ACC112 (cell line): ENCODE results near the gene JUN.

Experiments
- H2AFZ ChIP-seq: fragments of 200-600 bp; sonication (generic); one replicate; pipeline ENCODE4 v1.6.0; 2017; ENCODE audit warnings: antibody characterized with exemption, low read length; ENCODE audit not compliant: unreplicated experiment
- H3K27ac ChIP-seq: fragments of 200-600 bp; sonication (generic); 2 replicates; pipeline ENCODE4 v1.5.1; 2014; ENCODE audit warnings: low read depth, mild to moderate bottlenecking, antibody characterized with exemption, low read length, moderate library complexity
- H3K27me3 ChIP-seq: fragments of 200-600 bp; sonication (generic); 2 replicates; pipeline ENCODE4 v1.6.1; 2014; ENCODE audit warnings: mild to moderate bottlenecking, antibody characterized with exemption, low read length, moderate library complexity, mixed read lengths; ENCODE audit not compliant: insufficient read depth
- H3K36me3 ChIP-seq: fragments of 200-600 bp; sonication (generic); 2 replicates; pipeline ENCODE4 v1.6.1; 2016; ENCODE audit warnings: mild to moderate bottlenecking, antibody characterized with exemption, low read length, moderate library complexity, mixed read lengths; ENCODE audit not compliant: insufficient read depth
- H3K4me1 ChIP-seq: fragments of 200-600 bp; sonication (generic); one replicate; pipeline ENCODE4 v1.6.1; 2016; ENCODE audit warnings: low read length, mixed read lengths; ENCODE audit not compliant: insufficient read depth, unreplicated experiment, control insufficient read depth
- H3K4me3 ChIP-seq: fragments of 200-600 bp; sonication (generic); 2 replicates; pipeline ENCODE4 v1.5.1; 2014; ENCODE audit warnings: mild to moderate bottlenecking, low read depth, low read length
- H3K79me2 ChIP-seq: fragments of 200-600 bp; sonication (generic); one replicate; pipeline ENCODE4 v1.6.0; 2016; ENCODE audit warnings: low read length; ENCODE audit not compliant: control insufficient read depth, unreplicated experiment, insufficient read depth

The JUN gene

DNA sequence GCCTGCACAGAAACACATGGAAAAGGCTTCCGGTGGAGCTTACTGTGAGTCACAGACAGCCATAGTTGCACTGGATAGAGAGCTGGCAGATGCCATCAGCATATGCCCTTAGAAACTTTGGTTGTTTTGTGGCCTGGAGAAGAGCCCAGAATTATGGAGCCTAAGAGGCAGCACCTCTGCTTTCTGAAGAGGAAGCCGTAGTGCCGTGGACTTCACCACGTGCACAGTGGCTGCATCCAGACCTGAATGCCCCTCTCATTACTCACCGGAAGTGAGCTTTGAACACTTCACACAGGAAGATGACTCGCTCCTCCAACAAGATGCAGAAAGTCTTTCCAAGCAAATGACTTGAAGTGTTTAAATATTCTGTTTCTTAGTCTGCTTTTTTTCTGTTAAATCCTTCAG is 28.4 kb downstream of the JUN start:
- Histone ChIP-seq H3K27me3 (no peaks in the 10 kb centered on the region), H3K36me3 (no peaks in the 10 kb centered on the region), H3K79me2 (no peaks in the 10 kb centered on the region), H2AFZ (peak overlapping the region; percentile 32), H3K4me3 (peak overlapping the region; percentile 50; the same call in 1 of the 2 replicates), H3K4me1 (peaks cover 47% of the 10 kb centered on the region), H3K27ac (peak overlapping the region; percentile 88)

- H2AFZ ChIP-seq = peak overlapping the region; percentile 3
- H3K4me1 ChIP-seq = peaks cover 49% of the 10 kb centered on the region
- no peaks in the 10 kb centered on the region for H3K36me3 ChIP-seq
- no peak overlapping the region for H3K4me3 ChIP-seq
- peak overlapping the region; percentile 88 for H3K27ac ChIP-seq
- H3K27me3 ChIP-seq = no peaks in the 10 kb centered on the region
- H3K79me2 ChIP-seq = no peaks in the 10 kb centered on the region
Observed at GRCh38 chr1:58754683-58755467, 29.0 kb downstream of the JUN start.

DNA sequence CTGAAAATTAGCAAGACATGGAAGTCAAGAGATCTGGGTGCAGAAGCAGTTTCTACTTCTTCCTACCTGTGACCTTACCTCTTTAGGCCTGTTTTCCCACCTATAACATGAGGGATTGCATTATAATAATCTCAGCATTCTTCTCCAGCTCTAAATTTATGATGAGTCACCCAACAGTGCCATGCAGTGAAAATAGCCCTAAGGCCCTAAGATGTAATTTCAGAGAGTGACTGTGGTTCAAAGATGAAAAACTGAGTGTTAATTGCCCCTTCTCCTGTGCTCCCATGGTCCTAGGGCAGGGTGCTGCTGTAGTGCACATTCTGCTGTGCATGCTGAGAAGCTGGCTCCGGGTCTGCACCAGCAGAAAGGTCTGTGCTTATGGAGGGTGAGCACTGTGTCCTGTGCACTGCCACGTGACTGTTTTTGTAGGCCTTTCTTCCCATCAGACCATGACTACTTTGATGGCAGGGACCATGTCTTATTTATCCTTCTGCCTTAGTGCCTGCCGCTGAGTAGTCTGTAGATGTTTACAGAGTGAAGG is 29.7 kb downstream of the JUN start:
- H3K4me3 ChIP-seq = no peak overlapping the region
- peaks cover 55% of the 10 kb centered on the region for H3K4me1 ChIP-seq
- H3K36me3 ChIP-seq = no peaks in the 10 kb centered on the region
- no peaks in the 10 kb centered on the region for H3K27me3 ChIP-seq
- no peak overlapping the region for H2AFZ ChIP-seq
- no peaks in the 10 kb centered on the region for H3K79me2 ChIP-seq
- H3K27ac ChIP-seq = peak overlapping the region; percentile 88

DNA sequence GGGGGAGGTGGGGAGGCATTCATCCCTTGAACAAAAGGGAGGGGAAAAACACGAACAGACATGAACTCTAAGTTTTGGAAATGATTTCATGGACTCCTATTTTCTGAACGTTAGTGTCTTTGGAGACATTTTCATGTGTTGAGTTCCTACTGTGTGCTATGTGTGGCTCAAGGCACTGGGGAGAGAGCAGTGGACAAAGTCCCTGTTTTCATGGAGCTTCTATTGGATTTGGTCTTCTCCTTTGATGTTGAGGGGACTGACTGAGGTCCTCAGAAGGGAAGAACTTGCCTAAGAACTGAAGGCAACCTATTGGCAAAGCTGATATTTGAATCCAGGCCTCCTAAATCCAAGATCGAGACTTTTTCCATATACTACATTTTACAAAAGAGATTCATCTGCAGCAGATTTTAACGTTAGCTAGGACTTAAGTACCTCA is 30.4 kb downstream of the JUN start:
- H3K4me3 ChIP-seq = no peak overlapping the region
- peaks cover 55% of the 10 kb centered on the region for H3K4me1 ChIP-seq
- no peaks in the 10 kb centered on the region for H3K79me2 ChIP-seq
- H2AFZ ChIP-seq = no peak overlapping the region
- H3K27me3 ChIP-seq = no peaks in the 10 kb centered on the region
- H3K27ac ChIP-seq = peak overlapping the region; percentile 88
- H3K36me3 ChIP-seq = no peaks in the 10 kb centered on the region

DNA sequence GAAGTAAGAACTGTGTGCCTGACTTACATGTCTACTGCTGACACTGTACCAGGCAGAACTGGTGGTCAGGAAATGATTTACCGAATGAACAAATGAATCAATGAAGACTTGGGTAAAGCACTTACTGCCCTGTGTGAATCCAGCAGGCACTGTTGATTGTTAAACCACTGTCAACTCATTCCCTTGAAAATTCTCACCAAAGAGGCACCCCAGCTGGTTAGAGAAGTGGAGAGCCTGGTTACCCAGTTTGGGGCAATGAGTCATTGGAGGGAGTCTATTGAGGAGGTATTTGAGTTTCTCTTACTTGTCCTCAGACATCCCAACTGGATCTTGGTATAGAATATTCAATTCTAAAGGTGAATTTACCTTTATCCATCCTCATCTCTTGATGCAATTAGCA is 34.2 kb downstream of the JUN start:
- Histone ChIP-seq H3K79me2 (no peaks in the 10 kb centered on the region), H3K4me1 (peaks cover 53% of the 10 kb centered on the region), H3K27ac (no peak overlapping the region), H3K4me3 (no peak overlapping the region), H3K36me3 (no peaks in the 10 kb centered on the region), H2AFZ (no peak overlapping the region), H3K27me3 (no peaks in the 10 kb centered on the region)

DNA sequence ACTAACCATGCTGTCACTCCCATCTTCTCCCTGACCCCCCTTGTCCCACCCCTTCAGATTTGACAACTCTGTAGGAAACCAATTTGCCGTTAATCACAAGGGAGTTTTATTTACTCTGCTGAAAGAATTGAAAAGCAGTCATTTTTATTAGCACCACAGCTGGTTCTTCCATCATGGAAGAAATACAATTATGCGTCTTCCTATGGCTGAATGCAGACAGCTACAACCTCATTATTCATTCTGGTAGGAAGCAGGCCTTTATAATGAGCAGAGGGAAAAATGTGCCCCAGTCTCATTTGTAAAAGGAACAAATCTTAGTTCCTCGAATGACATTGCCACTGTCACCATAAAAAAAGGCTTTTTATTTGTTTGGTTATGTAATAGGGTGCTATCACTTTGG is 35.2 kb downstream of the JUN start:
- Histone ChIP-seq H3K36me3 (no peaks in the 10 kb centered on the region), H3K27me3 (no peaks in the 10 kb centered on the region), H3K27ac (no peak overlapping the region), H3K79me2 (no peaks in the 10 kb centered on the region), H2AFZ (no peak overlapping the region), H3K4me3 (no peak overlapping the region), H3K4me1 (peaks cover 43% of the 10 kb centered on the region)

DNA sequence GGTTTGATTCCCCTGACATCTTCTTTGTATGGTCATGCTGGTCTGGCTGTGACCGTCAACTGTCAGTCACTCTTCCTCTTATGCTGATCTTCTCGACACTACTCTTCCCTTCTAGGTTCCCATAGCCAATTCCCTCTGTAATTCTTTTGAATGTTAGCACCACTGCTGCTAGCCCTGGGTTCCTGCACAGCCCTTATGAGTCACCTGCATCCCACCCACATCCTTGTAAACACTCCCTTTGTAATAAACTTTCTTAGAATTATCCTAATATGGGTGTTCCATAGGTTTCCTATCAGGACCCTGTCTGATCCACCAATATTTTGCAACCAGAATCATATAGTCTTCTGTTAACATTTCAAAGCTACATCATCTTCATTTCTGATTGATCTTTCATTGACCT is 37.1 kb downstream of the JUN start:
- no peaks in the 10 kb centered on the region for H3K36me3 ChIP-seq
- H3K4me1 ChIP-seq = peaks cover 29% of the 10 kb centered on the region
- no peaks in the 10 kb centered on the region for H3K27me3 ChIP-seq
- H3K4me3 ChIP-seq = no peak overlapping the region
- H2AFZ ChIP-seq = no peak overlapping the region
- H3K27ac ChIP-seq = no peak overlapping the region
- H3K79me2 ChIP-seq = no peaks in the 10 kb centered on the region

DNA sequence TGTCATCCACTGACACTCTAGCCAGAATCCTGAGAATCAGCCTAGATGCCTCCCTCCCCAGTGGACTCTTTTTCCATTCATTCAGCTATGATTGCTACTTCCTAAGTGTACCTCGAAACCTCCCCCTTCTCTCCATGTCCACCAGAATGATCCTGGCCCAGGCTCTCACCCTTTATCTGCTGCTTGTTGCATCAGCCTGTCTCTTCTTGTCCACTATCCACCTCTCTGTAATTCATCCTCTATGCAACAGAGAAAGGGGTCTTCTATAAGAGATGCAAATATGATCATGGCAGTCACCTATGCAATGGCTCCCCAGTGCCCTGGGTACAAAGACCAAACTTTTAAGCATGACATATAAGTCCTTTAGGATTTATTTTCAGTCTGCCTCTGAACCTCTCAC is 37.7 kb downstream of the JUN start:
- H2AFZ ChIP-seq = peak overlapping the region; percentile 3
- peaks cover 29% of the 10 kb centered on the region for H3K4me1 ChIP-seq
- no peaks in the 10 kb centered on the region for H3K79me2 ChIP-seq
- H3K27ac ChIP-seq = no peak overlapping the region
- H3K36me3 ChIP-seq = no peaks in the 10 kb centered on the region
- H3K27me3 ChIP-seq = no peaks in the 10 kb centered on the region
- H3K4me3 ChIP-seq = no peak overlapping the region

DNA sequence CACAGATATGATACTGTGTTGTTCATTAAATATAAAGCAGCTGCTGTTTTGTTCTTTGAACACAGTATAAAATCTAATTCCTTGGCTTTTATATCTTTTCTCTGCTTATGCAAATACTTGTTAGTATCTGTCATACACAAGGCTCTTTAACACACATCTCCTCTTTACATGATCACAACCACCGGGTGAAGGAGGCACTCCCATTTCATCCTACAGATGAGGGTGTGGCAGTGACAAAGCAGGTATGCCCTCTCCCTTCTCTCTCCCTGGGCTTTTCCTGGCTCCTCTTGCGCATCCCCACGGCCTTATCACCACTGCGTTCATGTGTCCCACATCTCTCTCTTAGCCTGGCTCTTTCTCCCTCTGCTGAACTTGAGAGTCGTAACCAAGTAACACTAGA is 38.2 kb downstream of the JUN start:
- Histone ChIP-seq H2AFZ (peak overlapping the region; percentile 3), H3K4me1 (peaks cover 29% of the 10 kb centered on the region), H3K36me3 (no peaks in the 10 kb centered on the region), H3K27me3 (no peaks in the 10 kb centered on the region), H3K4me3 (no peak overlapping the region), H3K27ac (no peak overlapping the region), H3K79me2 (no peaks in the 10 kb centered on the region)

DNA sequence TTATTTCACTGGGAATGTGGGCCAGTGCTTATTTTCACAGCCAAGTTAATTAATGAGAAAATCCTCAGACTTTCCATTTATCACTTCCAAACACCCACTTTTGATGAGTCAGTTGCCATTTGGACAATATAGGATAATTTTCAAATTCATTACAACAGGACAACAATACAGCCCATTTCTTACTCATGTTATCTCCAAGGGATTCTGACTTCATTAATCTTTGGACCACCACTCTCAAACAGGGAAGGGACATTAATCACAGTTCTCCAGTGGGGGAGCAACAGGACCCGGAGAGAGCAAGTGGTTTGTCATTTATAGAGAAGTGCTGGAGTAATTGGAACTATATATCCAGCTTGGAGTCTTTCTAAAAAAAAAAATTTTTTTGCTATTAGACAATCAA is 38.7 kb downstream of the JUN start:
- Histone ChIP-seq H3K4me1 (peaks cover 29% of the 10 kb centered on the region), H3K27ac (no peak overlapping the region), H2AFZ (peak overlapping the region; percentile 15), H3K36me3 (no peaks in the 10 kb centered on the region), H3K79me2 (no peaks in the 10 kb centered on the region), H3K27me3 (no peaks in the 10 kb centered on the region), H3K4me3 (no peak overlapping the region)
